Right renal cortex interstitium (tissue), 3 donors: ENCODE data around the gene PLD2. TPM values are rescaled to one million over a fixed set of nuclear protein-coding genes. Genes with fewer than 3 reads are reported as not detected.

ENCODE experiments used
- DNase-seq, 3 donors: peaks; one replicate each; pipeline ENCODE4 v3.0.0-alpha.2; 2013; ENCODE audit warnings: low read depth in 3 of 3, low spot score in 2 of 3
- polyA plus RNA-seq, 3 donors: library from polyadenylated mRNA; unstranded; fragments of 120-200 nt; gene quantifications; one replicate each; pipeline ENCODE4 v1.2.1, GENCODE V29; 2013; ENCODE audit not compliant: insufficient read length in 3 of 3

PLD2 gene, protein sequence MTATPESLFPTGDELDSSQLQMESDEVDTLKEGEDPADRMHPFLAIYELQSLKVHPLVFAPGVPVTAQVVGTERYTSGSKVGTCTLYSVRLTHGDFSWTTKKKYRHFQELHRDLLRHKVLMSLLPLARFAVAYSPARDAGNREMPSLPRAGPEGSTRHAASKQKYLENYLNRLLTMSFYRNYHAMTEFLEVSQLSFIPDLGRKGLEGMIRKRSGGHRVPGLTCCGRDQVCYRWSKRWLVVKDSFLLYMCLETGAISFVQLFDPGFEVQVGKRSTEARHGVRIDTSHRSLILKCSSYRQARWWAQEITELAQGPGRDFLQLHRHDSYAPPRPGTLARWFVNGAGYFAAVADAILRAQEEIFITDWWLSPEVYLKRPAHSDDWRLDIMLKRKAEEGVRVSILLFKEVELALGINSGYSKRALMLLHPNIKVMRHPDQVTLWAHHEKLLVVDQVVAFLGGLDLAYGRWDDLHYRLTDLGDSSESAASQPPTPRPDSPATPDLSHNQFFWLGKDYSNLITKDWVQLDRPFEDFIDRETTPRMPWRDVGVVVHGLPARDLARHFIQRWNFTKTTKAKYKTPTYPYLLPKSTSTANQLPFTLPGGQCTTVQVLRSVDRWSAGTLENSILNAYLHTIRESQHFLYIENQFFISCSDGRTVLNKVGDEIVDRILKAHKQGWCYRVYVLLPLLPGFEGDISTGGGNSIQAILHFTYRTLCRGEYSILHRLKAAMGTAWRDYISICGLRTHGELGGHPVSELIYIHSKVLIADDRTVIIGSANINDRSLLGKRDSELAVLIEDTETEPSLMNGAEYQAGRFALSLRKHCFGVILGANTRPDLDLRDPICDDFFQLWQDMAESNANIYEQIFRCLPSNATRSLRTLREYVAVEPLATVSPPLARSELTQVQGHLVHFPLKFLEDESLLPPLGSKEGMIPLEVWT
- 10 to 100 TPM; 30.7 to 35.9 (median 31.9) TPM for polyA plus RNA-seq

DNA sequence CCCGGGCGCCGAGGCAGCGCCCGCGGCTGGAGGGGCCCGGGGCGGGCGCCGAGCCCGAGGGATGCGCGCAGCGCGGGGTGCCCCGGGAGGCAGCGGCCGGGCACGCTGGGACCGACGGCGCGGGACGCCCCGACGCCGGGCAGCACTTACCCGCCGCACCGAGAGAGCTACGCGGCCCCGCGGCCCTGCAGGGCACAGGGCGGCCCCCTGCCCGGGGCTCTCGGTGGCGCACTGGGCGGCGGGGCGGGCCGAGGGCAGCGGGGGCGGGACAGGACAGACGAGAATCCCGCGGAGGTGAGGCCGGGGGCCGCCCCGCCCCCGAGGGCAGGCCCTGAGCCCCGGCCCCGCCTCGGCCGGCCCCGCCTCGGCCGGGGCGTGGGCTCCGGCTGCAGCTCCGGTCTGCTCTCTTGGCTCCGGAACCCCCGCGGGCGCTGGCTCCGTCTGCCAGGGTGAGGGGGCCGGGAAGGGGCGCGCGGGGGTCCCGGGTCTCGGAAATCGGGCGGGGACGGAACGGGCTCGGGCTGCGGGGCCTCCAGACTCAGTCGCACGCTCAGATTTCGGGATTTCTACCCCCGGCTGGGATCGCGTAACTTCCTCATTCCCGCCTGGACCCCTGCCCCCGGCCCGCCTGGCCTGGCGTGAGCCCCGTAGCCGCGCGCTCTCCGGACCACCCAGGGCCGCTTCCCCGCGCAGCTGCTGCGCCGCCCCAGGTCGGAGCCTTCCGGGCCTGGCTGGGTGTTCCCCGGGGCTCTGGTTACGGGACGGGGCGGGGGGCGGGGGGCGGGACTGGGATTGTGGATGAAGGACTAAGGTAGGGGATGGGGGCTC lies at the start of gene PLD2:
PLD2 (plus strand) TSS at position 376 of the 828 bp plus-strand sequence. CDS start 621 bp downstream, outside the sequence.
- peak in 1 of 3 donors; percentile 78 for DNase-seq

DNA sequence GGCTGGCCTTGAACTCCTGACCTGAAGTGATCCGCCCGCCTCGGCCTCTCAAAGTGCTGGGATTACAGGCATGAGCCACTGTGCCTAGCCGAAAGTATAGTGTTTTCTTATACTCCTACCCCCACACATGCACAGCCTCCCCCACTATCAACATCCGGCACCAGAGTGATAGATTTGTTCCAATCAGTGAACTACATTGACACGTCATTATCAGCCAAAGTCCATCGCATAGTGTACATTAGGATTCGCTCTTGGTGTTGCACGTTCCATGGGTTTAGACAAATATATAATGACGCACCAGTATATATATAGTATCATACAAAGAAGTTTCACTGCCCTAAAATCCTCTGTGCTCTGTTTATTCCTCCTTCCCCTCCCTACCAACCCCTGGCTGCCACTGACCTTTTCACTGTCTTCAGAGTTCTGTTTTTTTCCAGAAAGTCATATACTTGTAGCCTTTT lies 47.1 kb upstream of the PLD2 start:
- no peak for DNase-seq

- no peak for DNase-seq
These were observed 42.4 kb upstream of the PLD2 start for GRCh38 chr17:4764595-4764994.

- no peak for DNase-seq
These were observed 40.8 kb upstream of the PLD2 start for GRCh38 chr17:4766201-4766600.

GRCh38 chr17:4766723-4767122 lies 40.2 kb upstream of the PLD2 start:
- DNase-seq: no peak

GRCh38 chr17:4768298-4768697 lies 38.7 kb upstream of the PLD2 start:
- no peak for DNase-seq

- DNase-seq: no peak
These were observed 37.3 kb upstream of the PLD2 start for GRCh38 chr17:4769628-4770027.

- DNase-seq: no peak
These were observed 35.3 kb upstream of the PLD2 start, which contains the start of gene TM4SF5 for GRCh38 chr17:4771519-4772234. Gene TM4SF5, plus strand, starts transcription at chr17:4771886. Its CDS starts 37 bp downstream, at chr17:4771923.

DNA sequence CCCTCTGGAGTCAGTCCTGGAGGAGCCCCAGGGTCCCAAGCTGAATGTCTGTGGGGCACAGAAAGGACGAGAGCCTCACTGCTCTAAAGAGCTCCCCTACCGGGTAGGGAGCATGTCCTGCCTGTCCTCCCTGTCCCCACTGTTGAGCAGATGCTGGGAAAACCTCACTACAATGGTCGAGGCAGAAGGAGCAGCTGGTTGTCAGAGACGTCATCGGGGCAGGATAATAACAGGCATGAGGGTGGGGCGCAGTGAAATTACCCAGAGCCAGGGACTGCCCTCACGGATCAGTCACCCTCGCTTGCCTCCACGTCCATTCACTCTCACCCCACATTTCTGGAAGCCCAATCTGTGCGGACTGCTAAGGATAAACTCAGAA lies 34.7 kb upstream of the PLD2 start:
- DNase-seq: no peak

DNA sequence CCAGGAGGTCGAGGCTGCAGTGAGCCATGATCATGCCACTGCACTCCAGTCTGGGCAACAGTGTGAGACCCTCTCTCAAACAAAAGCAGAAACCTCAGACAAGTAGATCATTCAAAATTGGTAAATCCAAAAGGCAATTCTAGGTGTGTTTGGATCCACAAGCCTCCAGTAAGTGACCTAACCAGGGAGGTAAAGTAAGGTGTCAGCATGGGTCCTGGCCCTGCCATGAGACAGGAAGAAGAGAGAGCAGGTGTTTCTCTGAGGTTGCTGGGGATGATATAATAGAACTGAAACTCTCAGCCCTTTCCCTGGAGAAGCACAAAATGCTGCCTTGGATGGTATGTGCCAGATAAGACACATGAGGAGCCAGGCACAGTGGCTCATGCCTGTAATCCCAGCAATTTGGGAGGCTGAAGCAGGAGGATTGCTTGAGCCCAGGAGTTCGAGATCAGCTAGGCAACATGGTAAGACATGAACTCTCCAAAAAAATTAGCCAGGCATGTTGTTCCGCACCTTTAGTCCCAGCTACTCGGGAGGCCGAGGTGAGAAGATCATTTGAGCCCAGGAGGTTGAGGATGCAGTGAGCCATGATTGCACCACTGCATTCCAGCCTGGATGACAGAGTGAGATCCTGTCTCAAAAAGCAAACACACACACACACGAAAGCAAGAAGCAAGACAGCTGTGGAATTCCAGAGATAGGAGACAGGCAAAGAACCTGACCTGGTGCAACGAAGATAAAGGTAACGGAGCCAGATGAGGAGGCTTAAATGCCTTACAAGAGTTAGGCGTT lies 28.8 kb upstream of the PLD2 start:
- DNase-seq: no peak

DNA sequence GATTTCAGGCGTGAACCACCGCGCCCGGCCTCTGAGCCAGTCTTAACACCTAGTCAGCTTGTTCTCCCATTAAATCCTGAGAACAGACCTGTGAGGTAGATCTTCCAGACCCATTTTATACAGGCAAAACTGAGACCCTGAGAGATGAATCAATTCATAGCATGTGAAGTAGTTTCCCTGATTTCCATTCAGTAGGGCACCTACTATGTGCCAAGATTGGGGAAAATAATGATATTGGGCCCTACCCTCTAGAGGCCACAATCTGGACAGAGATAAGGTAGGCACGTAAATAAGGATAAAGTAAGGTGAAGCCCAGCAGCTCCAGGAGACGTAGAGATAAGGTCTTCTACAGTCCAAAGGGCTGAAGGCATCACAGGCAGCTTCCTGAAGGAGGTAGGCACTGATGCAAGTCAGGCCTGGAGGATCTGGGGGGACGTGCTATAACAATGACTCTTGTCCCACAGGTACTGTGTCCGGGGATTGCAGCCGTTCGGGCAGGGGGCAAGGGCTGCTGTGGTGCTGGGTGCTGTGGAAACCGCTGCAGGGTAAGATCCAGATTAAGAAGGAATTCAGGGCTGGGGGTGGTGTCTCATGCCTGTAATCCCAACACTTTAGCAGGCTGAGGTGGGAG lies 26.5 kb upstream of the PLD2 start:
- no peak for DNase-seq

DNA sequence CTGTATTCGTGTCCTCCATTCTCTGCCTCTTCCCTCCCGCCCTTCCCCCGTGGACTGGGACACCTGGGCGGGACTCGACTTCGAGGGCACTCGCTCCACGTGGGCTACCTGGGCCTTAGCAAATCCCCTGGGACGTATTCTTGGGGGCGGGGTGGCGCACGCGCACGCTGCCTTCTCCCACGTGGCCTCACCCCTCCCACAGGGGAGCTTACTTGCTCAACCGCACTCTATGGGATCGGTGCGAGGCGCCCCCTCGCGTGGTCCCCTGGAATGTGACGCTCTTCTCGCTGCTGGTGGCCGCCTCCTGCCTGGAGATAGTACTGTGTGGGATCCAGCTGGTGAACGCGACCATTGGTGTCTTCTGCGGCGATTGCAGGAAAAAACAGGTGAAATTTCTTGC lies 24.3 kb upstream of the PLD2 start:
- DNase-seq: no peak

DNA sequence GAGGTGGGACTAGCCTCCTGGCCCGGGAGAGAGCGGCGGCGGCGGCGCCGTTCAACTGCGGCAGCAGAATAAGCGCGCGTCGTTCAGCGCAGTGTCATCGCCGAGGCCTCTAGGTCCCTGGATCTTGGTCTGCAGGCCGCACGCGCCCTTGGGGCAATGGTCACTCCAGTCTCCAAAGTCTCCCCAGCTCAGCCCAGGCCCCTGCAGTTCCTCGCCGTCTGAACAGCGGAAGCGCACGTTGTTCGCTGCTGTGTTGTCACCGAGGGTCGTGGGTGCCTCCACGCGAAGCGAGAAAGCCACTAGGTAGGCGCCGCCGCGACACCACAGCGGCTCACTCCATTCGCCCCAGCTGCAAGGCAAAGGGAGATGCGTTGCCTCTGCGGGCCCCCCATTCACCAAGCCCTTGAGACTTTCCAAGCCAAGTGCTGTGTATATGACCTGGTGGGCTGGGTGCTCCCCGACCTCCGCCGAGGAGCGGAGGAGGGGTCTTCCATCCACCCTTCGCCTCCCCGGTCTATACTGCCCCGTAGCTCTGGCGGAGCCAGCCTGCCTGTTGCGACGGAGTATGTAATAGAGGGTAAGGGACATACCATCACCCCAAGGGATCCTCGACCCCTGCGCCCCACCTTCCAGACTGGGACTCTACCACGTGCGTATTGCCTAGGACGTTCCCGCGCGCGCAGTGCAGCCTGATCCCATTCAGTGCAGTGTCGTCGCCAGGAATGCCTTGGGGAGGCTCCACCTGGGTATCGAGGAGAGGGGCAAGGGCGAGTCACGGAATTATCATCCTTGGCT lies 21.4 kb upstream of the PLD2 start:
- DNase-seq: no peak

GRCh38 chr17:4786106-4786511 lies 20.8 kb upstream of the PLD2 start, which contains the start of gene VMO1:
Gene VMO1, minus strand, starts transcription at chr17:4786364. Its CDS starts 12 bp downstream, at chr17:4786352.
- no peak for DNase-seq

DNA sequence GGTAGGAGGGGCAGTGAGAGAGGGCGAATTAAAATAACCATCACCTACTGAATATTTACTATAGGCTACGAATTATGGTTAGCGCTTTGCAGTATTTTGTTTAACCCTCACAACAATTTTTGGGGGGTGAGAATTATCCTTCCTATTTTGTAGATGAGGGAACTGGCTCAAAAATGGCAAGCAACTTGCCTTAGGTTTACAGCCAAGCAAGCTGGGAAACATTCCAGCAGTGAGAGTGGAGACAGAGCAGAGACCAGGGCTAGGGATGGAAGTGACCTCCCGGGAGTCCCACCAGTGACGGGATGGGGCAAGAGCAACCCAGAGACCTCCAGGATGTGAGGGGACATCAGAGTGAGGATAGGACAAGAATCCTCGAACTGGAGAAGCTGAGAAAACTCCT lies 20.4 kb upstream of the PLD2 start:
- no peak for DNase-seq

DNA sequence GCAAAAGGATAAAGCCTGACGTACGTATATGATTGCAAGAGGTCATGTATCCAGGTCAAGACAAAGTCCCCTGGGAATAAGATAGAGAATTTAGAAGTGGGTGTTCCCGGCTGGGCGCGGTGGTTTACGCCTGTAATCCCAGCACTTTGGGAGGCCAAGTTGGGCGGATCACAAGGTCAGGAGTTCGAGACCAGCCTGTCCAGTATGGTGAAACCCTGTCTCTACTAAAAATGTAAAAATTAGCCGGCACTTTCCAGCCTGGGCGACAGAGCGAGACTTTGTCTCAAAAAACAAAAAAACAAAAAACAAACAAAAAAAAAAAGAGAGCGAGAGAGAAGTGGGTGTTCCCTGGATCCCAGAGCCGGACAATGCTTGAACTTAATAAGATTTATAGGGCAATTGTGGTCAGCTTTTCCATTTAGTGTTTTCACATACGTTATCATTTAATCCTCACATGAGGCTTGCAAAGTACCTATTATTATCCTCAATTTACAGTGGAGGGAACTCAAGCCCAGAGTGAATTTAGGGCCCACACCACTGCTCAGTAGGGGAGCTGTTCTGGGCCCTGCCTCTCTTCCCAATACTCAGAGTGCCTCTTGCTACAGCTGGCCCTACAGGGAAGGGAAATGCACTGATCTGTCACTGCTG lies 18.7 kb upstream of the PLD2 start:
- DNase-seq: no peak
